Panc1 (cell line): ENCODE data around the gene NDUFA7. TPM values are rescaled to one million over a fixed set of nuclear protein-coding genes. Genes with fewer than 3 reads are reported as not detected.

Source experiments
- ATAC-seq: fragments of 200-7000 bp; cut with Tn5 transposase; 2 replicates; pipeline ENCODE4 v1.9.1; 2020; ENCODE audit warnings: mild to moderate bottlenecking, moderate library complexity
- BruUV-seq: library from RNA; stranded (reverse); fragments of 400-500 nt; replicated peaks from 2 replicates; lab custom pipeline; 2021; lab: Mats Ljungman, UMichigan
- CTCF ChIA-PET: fragments of 300-600 bp; sonication (Branson Sonifier 250); formaldehyde crosslinking; loops from one replicate; lab custom pipeline; 2022; ENCODE audit warnings: antibody characterized with exemption; lab: Charles Lee
- POLR2A ChIA-PET: fragments of 300-600 bp; sonication (Branson Sonifier 250); formaldehyde crosslinking; loops from one replicate; lab custom pipeline; 2022; ENCODE audit warnings: antibody characterized with exemption; lab: Charles Lee
- DNase-seq: peaks from one replicate; pipeline ENCODE4 v3.0.0-alpha.2; 2010; ENCODE audit warnings: low read depth, low spot score
- H3K27ac ChIP-seq: 2 replicates; pipeline ENCODE4 v1.5.1; 2011; ENCODE audit warnings: mild to moderate bottlenecking, low read length, inconsistent platforms
- H3K27me3 ChIP-seq: fragments of 200-500 bp; sonication (Bioruptor generic); 2 replicates; pipeline ENCODE4 v1.6.0; 2014; ENCODE audit warnings: low read length, inconsistent platforms; ENCODE audit not compliant: control insufficient read depth, insufficient read depth
- H3K36me3 ChIP-seq: fragments of 200-500 bp; sonication (Bioruptor generic); 2 replicates; pipeline ENCODE4 v1.5.1; 2014; ENCODE audit warnings: inconsistent platforms, mild to moderate bottlenecking, low read length, moderate library complexity; ENCODE audit not compliant: control insufficient read depth, insufficient read depth
- H3K4me1 ChIP-seq: 2 replicates; pipeline ENCODE4 v1.5.1; 2011; ENCODE audit warnings: inconsistent platforms, mild to moderate bottlenecking, low read length, moderate library complexity; ENCODE audit not compliant: control insufficient read depth, insufficient read depth
- H3K4me3 ChIP-seq, 2 experiments: 2 replicates each; pipeline ENCODE4 v1.5.1; 2011 to 2012; ENCODE audit warnings: low read depth in 2 of 2, low read length in 2 of 2, mild to moderate bottlenecking in 2 of 2, inconsistent platforms in 1 of 2, moderate library complexity in 1 of 2
- H3K9me3 ChIP-seq: fragments of 200-500 bp; sonication (Bioruptor generic); 2 replicates; pipeline ENCODE4 v1.5.1; 2014; ENCODE audit warnings: low read depth, mild to moderate bottlenecking, inconsistent platforms, low read length, moderate library complexity; ENCODE audit not compliant: control insufficient read depth, insufficient read depth
- POLR2AphosphoS5 ChIP-seq: IDR thresholded peaks from 2 replicates; pipeline ENCODE4 v1.6.1; 2012; ENCODE audit warnings: mild to moderate bottlenecking, low read depth, low read length, moderate library complexity
- SIN3A ChIP-seq: IDR thresholded peaks from 2 replicates; pipeline ENCODE4 v1.6.1; 2012; ENCODE audit warnings: low read depth, mild to moderate bottlenecking, low read length, moderate library complexity, borderline replicate concordance; ENCODE audit not compliant: insufficient read depth
- TCF7L2 ChIP-seq: IDR thresholded peaks from 2 replicates; pipeline ENCODE4 v1.6.1; 2011; ENCODE audit warnings: mild to moderate bottlenecking, low read depth, low read length, inconsistent platforms
- in situ Hi-C: cut with HindIII; loops from 2 replicates; pipeline ENCODE4 v1.10.0; 2016; ENCODE audit warnings: low sequenced_read_pairs, low pct_unique_long_range_greater_than_20kb
- intact Hi-C: fragments of 100-400 bp; cut with micrococcal nuclease; formaldehyde crosslinking; loops from one replicate; pipeline ENCODE4 v1.10.0; 2022; ENCODE audit not compliant: unreplicated experiment
- total RNA-seq: library from RNA; stranded (reverse); gene quantifications from one replicate; pipeline ENCODE4 v1.2.1, GENCODE V29; 2021; ENCODE audit not compliant: unreplicated experiment
- TF ChIP-seq, protein P1 (sequence below), 2 experiments: IDR thresholded peaks; 2 replicates each; pipeline ENCODE4 v1.6.1; 2011 to 2012; ENCODE audit warnings: low read depth in 2 of 2, control low read depth in 1 of 2, low read length in 1 of 2, mild to moderate bottlenecking in 1 of 2, moderate library complexity in 1 of 2; ENCODE audit not compliant: insufficient read depth in 1 of 2
- TF ChIP-seq, protein P2 (sequence below): fragments of 450-650 bp; IDR thresholded peaks from 2 replicates; pipeline ENCODE4 v1.5.1; 2017; ENCODE audit warnings: mild to moderate bottlenecking

The NDUFA7 gene
- total RNA-seq, 1 experiment from 2014 or later: 36.8 TPM

DNA sequence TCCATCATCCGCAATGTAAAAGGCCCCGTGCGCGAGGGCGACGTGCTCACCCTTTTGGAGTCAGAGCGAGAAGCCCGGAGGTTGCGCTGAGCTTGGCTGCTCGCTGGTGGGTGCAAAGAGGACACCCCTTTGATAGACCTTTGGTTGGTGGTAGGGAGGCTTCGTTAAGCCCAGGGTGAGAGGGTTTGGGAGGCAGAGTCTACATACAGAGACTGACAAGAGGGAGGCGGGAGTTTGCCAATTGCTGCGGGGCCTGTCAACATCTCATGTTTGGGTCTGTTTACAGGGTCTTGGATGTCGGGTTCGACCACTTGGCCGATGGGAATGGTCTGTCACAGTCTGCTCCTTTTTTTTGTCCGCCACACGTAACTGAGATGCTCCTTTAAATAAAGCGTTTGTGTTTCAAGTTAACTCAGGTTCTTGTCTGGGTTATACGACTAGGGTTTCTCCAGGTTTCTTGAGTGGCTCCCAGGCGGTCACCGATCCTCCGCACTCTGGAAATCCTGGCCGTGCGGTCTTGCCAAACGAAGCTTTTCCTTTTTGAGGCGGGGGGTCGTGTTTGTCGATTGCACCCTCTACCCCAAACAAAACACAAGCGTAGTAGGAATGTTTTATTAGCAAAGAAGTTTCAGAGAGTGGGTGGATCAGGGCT is 937 bp upstream of the NDUFA7 start:
- in situ Hi-C loops (no loop called here), intact Hi-C loops (no loop called here)
- Histone ChIP-seq H3K9me3 (no peaks in the 10 kb centered on the region), H3K4me1 (peaks cover 14% of the 10 kb centered on the region), H3K27me3 (no peaks in the 10 kb centered on the region), H3K27ac (peak overlapping the region; percentile 91), H3K4me3 (peak overlapping the region; percentile 92 to 98), H3K36me3 (peaks cover 8% of the 10 kb centered on the region)
- TF ChIP-seq, protein P1, sequence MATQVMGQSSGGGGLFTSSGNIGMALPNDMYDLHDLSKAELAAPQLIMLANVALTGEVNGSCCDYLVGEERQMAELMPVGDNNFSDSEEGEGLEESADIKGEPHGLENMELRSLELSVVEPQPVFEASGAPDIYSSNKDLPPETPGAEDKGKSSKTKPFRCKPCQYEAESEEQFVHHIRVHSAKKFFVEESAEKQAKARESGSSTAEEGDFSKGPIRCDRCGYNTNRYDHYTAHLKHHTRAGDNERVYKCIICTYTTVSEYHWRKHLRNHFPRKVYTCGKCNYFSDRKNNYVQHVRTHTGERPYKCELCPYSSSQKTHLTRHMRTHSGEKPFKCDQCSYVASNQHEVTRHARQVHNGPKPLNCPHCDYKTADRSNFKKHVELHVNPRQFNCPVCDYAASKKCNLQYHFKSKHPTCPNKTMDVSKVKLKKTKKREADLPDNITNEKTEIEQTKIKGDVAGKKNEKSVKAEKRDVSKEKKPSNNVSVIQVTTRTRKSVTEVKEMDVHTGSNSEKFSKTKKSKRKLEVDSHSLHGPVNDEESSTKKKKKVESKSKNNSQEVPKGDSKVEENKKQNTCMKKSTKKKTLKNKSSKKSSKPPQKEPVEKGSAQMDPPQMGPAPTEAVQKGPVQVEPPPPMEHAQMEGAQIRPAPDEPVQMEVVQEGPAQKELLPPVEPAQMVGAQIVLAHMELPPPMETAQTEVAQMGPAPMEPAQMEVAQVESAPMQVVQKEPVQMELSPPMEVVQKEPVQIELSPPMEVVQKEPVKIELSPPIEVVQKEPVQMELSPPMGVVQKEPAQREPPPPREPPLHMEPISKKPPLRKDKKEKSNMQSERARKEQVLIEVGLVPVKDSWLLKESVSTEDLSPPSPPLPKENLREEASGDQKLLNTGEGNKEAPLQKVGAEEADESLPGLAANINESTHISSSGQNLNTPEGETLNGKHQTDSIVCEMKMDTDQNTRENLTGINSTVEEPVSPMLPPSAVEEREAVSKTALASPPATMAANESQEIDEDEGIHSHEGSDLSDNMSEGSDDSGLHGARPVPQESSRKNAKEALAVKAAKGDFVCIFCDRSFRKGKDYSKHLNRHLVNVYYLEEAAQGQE (IDR thresholded peaks at IDR 0.05; ENCODE audit: insufficient read depth in 1 of 2, low read depth in 2 of 2, low read length in 1 of 2): no peak
- TF ChIP-seq TCF7L2 (no peak), SIN3A (no peak), POLR2AphosphoS5 (no peak)
- TF ChIP-seq, protein P2, sequence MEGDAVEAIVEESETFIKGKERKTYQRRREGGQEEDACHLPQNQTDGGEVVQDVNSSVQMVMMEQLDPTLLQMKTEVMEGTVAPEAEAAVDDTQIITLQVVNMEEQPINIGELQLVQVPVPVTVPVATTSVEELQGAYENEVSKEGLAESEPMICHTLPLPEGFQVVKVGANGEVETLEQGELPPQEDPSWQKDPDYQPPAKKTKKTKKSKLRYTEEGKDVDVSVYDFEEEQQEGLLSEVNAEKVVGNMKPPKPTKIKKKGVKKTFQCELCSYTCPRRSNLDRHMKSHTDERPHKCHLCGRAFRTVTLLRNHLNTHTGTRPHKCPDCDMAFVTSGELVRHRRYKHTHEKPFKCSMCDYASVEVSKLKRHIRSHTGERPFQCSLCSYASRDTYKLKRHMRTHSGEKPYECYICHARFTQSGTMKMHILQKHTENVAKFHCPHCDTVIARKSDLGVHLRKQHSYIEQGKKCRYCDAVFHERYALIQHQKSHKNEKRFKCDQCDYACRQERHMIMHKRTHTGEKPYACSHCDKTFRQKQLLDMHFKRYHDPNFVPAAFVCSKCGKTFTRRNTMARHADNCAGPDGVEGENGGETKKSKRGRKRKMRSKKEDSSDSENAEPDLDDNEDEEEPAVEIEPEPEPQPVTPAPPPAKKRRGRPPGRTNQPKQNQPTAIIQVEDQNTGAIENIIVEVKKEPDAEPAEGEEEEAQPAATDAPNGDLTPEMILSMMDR: no peak
- ChIA-PET CTCF (interaction anchor here (0.6 kb wide), 1 partner anchor 19 kb away, joined by 8 read pairs; no protein-coding TSS in a partner anchor), POLR2A (no interaction called here)
- ATAC-seq (no peak), DNase-seq (no peak)
- BruUV-seq: no TSS peak

DNA sequence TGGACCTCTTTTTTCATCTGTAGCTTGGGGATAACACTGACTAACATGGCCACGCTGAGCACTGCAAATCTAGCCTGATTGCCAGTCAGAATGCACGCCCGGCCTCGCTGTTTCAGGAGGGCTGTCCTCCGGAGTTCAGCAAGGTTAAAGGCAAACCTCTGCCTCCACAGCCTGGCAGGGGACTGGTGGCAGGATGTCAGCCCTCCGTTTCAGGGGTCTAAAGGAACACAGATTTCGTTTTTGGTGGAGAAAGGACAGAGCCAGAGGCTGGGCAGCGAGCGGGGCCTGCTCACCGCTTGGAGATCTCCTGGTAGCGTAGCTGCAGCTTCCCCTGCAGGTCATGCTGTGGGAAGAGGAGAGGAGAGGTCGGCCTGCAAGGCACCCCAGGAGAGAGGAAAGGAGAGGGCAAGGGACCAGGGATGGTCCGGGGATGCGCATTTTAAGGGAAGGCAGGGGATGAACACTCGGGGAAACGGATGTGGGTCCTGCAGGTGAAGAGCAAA is 560 bp downstream of the NDUFA7 start:
- BruUV-seq: no TSS peak
- POLR2A ChIA-PET: no interaction called here
- H3K9me3 ChIP-seq: no peaks in the 10 kb centered on the region
- intact Hi-C loops: no loop called here
- H3K4me3 ChIP-seq: peak overlapping the region; percentile 92 to 98
- DNase-seq (no peak), ATAC-seq (peak; percentile 8; the same call in 1 of the 2 replicates)
- peak overlapping the region; percentile 94 for H3K27ac ChIP-seq
- in situ Hi-C loops: no loop called here
- H3K36me3 ChIP-seq: peaks cover 8% of the 10 kb centered on the region
- CTCF ChIA-PET: no interaction called here
- TF ChIP-seq TCF7L2: no peak
- TF ChIP-seq SIN3A: no peak
- TF ChIP-seq, protein P2: no peak
- TF ChIP-seq, protein P1 (IDR thresholded peaks at IDR 0.05; ENCODE audit: insufficient read depth in 1 of 2, low read depth in 2 of 2, low read length in 1 of 2): no peak
- TF ChIP-seq POLR2AphosphoS5: no peak
- peaks cover 14% of the 10 kb centered on the region for H3K4me1 ChIP-seq
- no peaks in the 10 kb centered on the region for H3K27me3 ChIP-seq
